Sigmoid colon (tissue), 4 donors: ENCODE data around the gene ARHGEF19.

Experiments used
- EP300 ChIP-seq, 4 donors: sonication (generic); formaldehyde crosslinking; IDR thresholded peaks; one replicate each; pipeline ENCODE4 v1.6.1; 2017; ENCODE audit warnings: antibody characterized with exemption in 4 of 4
- POLR2A ChIP-seq, 2 donors: fragments of 450-650 bp; IDR thresholded peaks; one replicate each; pipeline ENCODE4 v1.6.1; 2016; ENCODE audit warnings: antibody characterized with exemption in 2 of 2, mild to moderate bottlenecking in 2 of 2, moderate library complexity in 2 of 2
- TF ChIP-seq, protein P1 (sequence below), 4 experiments: fragments of 450-650 bp in 3 of 4; fragments of 200-600 bp in 1 of 4; IDR thresholded peaks; one replicate each; pipeline ENCODE4 v1.5.1; 2016 to 2019; ENCODE audit warnings: antibody characterized with exemption in 4 of 4, mild to moderate bottlenecking in 3 of 4, moderate library complexity in 2 of 4

DNA sequence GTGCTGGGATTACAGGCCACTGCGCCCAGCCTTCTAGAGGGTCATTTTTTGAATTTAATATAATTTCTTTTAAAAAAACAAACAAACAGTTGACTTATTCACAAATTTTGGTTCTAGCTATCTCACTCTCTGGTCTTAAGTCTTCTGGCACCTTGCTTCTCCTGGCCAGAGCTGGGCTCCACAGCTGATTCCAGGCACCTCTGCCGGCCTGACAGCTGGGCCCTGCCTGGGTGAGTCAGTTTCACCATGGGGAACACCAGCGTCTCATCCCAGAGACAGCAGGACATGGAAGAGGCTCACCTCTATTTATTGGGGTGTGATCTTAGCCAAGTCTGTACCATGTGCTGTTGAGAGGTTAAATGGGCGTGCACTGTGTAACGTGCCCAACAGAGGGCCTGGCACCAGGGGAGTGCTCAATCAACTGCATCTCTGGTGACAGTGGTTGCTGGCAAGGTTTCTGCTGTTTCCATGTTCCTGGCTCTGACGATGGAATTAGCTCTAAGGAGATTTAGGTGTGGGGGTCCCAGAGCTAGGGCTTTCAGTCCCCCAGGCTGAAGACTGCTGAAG, 23.6 kb upstream of the ARHGEF19 start:
- TF ChIP-seq, protein P1, sequence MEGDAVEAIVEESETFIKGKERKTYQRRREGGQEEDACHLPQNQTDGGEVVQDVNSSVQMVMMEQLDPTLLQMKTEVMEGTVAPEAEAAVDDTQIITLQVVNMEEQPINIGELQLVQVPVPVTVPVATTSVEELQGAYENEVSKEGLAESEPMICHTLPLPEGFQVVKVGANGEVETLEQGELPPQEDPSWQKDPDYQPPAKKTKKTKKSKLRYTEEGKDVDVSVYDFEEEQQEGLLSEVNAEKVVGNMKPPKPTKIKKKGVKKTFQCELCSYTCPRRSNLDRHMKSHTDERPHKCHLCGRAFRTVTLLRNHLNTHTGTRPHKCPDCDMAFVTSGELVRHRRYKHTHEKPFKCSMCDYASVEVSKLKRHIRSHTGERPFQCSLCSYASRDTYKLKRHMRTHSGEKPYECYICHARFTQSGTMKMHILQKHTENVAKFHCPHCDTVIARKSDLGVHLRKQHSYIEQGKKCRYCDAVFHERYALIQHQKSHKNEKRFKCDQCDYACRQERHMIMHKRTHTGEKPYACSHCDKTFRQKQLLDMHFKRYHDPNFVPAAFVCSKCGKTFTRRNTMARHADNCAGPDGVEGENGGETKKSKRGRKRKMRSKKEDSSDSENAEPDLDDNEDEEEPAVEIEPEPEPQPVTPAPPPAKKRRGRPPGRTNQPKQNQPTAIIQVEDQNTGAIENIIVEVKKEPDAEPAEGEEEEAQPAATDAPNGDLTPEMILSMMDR (IDR thresholded peaks at IDR 0.05), result peak in 1 of 4 experiments; percentile 11
- TF ChIP-seq EP300 (IDR thresholded peaks at IDR 0.05) (no peak), POLR2A (IDR thresholded peaks at IDR 0.05) (no peak)
